Left colon (tissue), 2 donors: ENCODE data around the gene WDR48. TPM values are rescaled to one million over a fixed set of nuclear protein-coding genes. Genes with fewer than 3 reads are reported as not detected.
A peak's percentile ranks its signal among the peaks of the same experiment; 100 is the strongest.

ENCODE experiments used
- ATAC-seq: fragments of 200-7000 bp; cut with Tn5 transposase; one replicate; pipeline ENCODE4 v1.9.1; 2020; ENCODE audit warnings: mild to moderate bottlenecking, moderate library complexity
- DNase-seq, 2 donors: peaks; one replicate each; pipeline ENCODE4 v3.0.0-alpha.2; 2020
- intact Hi-C, 2 donors: fragments of 100-400 bp; cut with DNase I in 1 of 2; cut with micrococcal nuclease in 1 of 2; formaldehyde crosslinking; loops; one replicate each; pipeline versions ENCODE4 v1.11.2 to v1.14.0; 2022; cut with DNase I, micrococcal nuclease
- long read RNA-seq: library from polyadenylated mRNA; unstranded; transcript quantifications from one replicate; pipeline ENCODE4 v2.0.0, GENCODE V29; 2021
- total RNA-seq, 2 donors: library from RNA; stranded (reverse); fragmentation: NEBNext Ultra II Directional; extraction: Animal tissue kit (Norgen Biotek cat#: 25700); gene quantifications; one replicate each; pipeline ENCODE4 v1.2.1, GENCODE V29; 2021
- donor health status: DM: no; HTN: no; CAD: no.
- donor health status: DM: yes; HTN: yes; CAD: no.

Gene WDR48
- 10 to 100 TPM; 21.6 to 32.9 TPM for total RNA-seq
- long read RNA-seq, transcript WDR48-201 (19 exons, 3,707 nt): major isoform, 10 of 17 reads
- long read RNA-seq, partial matches to known transcripts: 5 of 17 reads
- long read RNA-seq, other reads (novel, unspliced or antisense): 2 of 17 reads

- intact Hi-C loops: no loop called here
- ATAC-seq: peak; percentile 97
- DNase-seq: peak; percentile 96 to 97
These were observed at the start of gene WDR48, which contains the start of gene SCN11A for GRCh38 chr3:39051649-39052561. TSS of gene WDR48 (plus strand) at chr3:39052016. CDS start at chr3:39052026, 10 bp downstream. TSS of gene SCN11A (minus strand) at chr3:39051944. CDS start at chr3:38950362, 101,582 bp downstream.

GRCh38 chr3:39005295-39005694 is 46.5 kb upstream of the WDR48 start:
- intact Hi-C loops: no loop called here
- DNase-seq: no peak
- ATAC-seq: no peak

- ATAC-seq: no peak
- intact Hi-C loops: no loop called here
- no peak for DNase-seq
These were observed 40.6 kb upstream of the WDR48 start for GRCh38 chr3:39011191-39011736.

- no peak for DNase-seq
- no peak for ATAC-seq
- intact Hi-C loops: no loop called here
These were observed 38.5 kb upstream of the WDR48 start for GRCh38 chr3:39013289-39013688.

GRCh38 chr3:39013921-39014509 is 37.8 kb upstream of the WDR48 start:
- no peak for DNase-seq
- intact Hi-C loops: no loop called here
- no peak for ATAC-seq

- ATAC-seq (no peak), DNase-seq (no peak)
- intact Hi-C loops: no loop called here
These were observed 36.4 kb upstream of the WDR48 start for GRCh38 chr3:39015418-39015817.

GRCh38 chr3:39019299-39019698 is 32.5 kb upstream of the WDR48 start:
- DNase-seq (no peak), ATAC-seq (no peak)

GRCh38 chr3:39021029-39021428 is 30.8 kb upstream of the WDR48 start:
- DNase-seq (no peak), ATAC-seq (no peak)
- intact Hi-C loops: no loop called here

More at GRCh38 chr3:39019299-39019698, 32.5 kb upstream of the WDR48 start:
- intact Hi-C loops: no loop called here

- DNase-seq (no peak), ATAC-seq (peak; percentile 24)
- intact Hi-C loops: no loop called here
These were observed 30.1 kb upstream of the WDR48 start for GRCh38 chr3:39021465-39022285.

GRCh38 chr3:39022286-39022630 is 29.6 kb upstream of the WDR48 start:
- peak; percentile 57 for ATAC-seq
- intact Hi-C loops: no loop called here
- no peak for DNase-seq

GRCh38 chr3:39024497-39024896 is 27.3 kb upstream of the WDR48 start:
- intact Hi-C loops: no loop called here
- DNase-seq: no peak
- peak; percentile 28 for ATAC-seq

GRCh38 chr3:39025222-39025970 is 26.4 kb upstream of the WDR48 start:
- no peak for DNase-seq
- intact Hi-C loops: no loop called here
- no peak for ATAC-seq

GRCh38 chr3:39028546-39028945 is 23.3 kb upstream of the WDR48 start:
- intact Hi-C loops: no loop called here
- DNase-seq (no peak), ATAC-seq (no peak)

- DNase-seq (no peak), ATAC-seq (no peak)
- intact Hi-C loops: no loop called here
These were observed 22.3 kb upstream of the WDR48 start for GRCh38 chr3:39029556-39029955.

GRCh38 chr3:39038165-39038564 is 13.7 kb upstream of the WDR48 start:
- intact Hi-C loops: no loop called here
- DNase-seq (no peak), ATAC-seq (no peak)

- DNase-seq: no peak
- peak; percentile 57 for ATAC-seq
- intact Hi-C loops: no loop called here
These were observed 1.8 kb upstream of the WDR48 start for GRCh38 chr3:39050029-39050428.

- ATAC-seq: peak; percentile 7
- DNase-seq: peak in 1 of 2 donors; percentile 14
- intact Hi-C loops: no loop called here
These were observed 767 bp downstream of the WDR48 start for GRCh38 chr3:39052583-39052982.

GRCh38 chr3:39053696-39054095 is 1.9 kb downstream of the WDR48 start:
- intact Hi-C loops: no loop called here
- DNase-seq (no peak), ATAC-seq (no peak)
